WI38 (cell line): ENCODE measurements around the gene ZSWIM3.

Experiments used
- H3K4me3 ChIP-seq: 2 replicates; pipeline ENCODE4 v1.5.1; 2011; ENCODE audit warnings: low read depth, mild to moderate bottlenecking, control low read depth, low read length
- TF ChIP-seq, protein P1 (sequence below): IDR thresholded peaks from 2 replicates; pipeline ENCODE4 v1.5.1; 2012; ENCODE audit warnings: low read depth, mild to moderate bottlenecking, control low read depth, low read length

Gene ZSWIM3

DNA sequence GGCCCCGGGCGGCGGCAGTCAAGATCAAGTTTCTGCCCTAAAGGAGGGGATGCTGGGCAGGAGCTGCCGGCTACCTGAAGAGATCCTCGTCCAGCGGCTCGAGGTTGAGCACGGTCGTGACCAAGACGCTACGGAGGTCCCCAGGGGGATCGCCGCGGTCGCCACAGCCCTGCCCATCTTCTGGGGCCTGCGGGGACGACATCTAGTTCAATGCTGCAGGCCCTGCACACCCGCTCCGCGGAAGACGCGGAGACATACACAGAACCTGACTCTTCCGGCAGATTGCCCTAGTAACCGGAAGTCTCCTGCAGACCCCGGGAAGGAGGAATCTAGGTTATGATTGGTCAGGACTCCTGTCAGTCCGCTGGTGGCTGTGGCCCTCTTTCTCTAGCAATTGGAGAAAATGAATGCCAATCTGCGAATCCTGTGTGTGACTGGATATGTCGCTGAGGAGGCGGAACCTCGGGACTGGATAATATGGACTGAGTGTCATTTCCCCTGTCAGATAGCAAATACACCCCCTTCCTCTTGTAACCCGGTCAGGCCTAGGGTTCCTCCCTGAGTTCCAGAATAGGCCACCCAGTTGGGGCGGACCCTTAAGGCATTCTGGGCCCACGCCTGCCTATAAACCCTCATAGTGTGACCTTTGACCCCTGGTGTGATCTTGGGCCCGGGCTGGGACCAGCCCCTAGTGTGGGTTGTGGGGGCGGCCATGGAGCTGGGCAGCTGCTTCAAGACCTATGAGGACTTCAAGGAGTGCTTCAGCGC lies at the start of gene ZSWIM3, which contains the start of gene ACOT8:
Gene ZSWIM3, plus strand, starts transcription at position 501 of the 768 bp plus-strand sequence. Its CDS starts 212 bp downstream, at position 713.
Gene ACOT8, minus strand, starts transcription at position 279 of the 768 bp plus-strand sequence. Its CDS starts 77 bp downstream, at position 202.
- TF ChIP-seq, protein P1, sequence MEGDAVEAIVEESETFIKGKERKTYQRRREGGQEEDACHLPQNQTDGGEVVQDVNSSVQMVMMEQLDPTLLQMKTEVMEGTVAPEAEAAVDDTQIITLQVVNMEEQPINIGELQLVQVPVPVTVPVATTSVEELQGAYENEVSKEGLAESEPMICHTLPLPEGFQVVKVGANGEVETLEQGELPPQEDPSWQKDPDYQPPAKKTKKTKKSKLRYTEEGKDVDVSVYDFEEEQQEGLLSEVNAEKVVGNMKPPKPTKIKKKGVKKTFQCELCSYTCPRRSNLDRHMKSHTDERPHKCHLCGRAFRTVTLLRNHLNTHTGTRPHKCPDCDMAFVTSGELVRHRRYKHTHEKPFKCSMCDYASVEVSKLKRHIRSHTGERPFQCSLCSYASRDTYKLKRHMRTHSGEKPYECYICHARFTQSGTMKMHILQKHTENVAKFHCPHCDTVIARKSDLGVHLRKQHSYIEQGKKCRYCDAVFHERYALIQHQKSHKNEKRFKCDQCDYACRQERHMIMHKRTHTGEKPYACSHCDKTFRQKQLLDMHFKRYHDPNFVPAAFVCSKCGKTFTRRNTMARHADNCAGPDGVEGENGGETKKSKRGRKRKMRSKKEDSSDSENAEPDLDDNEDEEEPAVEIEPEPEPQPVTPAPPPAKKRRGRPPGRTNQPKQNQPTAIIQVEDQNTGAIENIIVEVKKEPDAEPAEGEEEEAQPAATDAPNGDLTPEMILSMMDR: no peak
- H3K4me3 ChIP-seq: peak within 1 kb of the TSS; percentile 89

GRCh38 chr20:45810191-45810970 lies 47.0 kb upstream of the ZSWIM3 start:
- TF ChIP-seq, protein P1: no peak
- no peak overlapping the region for H3K4me3 ChIP-seq

DNA sequence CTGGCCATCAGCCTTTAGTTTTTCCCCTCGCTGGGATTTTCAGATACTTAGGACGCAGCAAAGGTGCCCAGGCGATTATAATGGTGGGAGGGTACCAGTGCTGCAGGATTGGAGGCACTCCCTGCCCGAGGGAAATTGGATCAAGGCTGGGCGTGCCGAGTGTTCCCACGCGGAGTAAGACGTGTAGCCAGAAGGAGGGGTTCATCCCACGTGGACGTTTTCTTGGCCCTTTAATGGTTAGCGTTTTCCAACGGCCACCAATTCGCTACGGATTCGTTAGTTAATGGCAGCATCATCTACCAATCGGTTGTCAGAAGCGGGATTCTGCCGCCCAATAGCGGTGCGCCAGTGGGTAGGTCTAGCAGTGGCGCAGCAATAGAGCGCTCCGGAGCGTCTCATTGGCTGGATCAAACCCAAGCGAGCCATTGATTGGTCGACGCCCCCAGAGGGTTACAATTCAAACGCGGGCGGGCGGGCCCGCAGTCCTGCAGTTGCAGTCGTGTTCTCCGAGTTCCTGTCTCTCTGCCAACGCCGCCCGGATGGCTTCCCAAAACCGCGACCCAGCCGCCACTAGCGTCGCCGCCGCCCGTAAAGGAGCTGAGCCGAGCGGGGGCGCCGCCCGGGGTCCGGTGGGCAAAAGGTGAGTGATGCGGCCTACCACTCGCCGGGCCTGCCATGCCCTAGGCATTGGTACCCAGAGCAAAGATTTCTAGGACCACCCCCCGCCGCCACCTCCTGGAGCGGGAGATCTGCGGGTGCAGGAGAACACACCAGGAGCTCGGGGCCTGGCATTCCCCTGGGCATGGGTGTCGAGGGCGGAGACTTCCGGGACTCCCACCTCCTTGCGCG lies 45.0 kb upstream of the ZSWIM3 start, which contains the start of gene UBE2C:
Gene UBE2C, plus strand, starts transcription at position 488 of the 849 bp plus-strand sequence. Its CDS starts 52 bp downstream, at position 540.
- TF ChIP-seq, protein P1: no peak

DNA sequence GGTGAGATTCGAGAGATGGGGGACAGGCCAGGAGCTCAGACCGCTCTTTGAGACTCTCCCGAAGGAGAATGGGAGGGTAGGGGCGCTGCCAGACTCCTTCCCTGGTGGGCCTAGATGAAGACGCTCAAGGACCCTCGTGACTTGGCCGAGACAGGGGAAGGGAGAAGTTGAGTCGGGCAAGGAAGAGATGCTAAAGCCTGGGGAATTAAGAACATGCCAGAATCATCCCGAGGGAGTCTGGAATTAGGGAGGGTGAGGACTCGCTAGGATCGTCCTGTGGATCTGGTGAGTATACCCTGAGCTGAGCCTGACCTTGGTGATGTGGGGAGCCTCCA lies 44.4 kb upstream of the ZSWIM3 start:
- H3K4me3 ChIP-seq: peak overlapping the region; percentile 69

More for the DNA sequence above, 45.0 kb upstream of the ZSWIM3 start, which contains the start of gene UBE2C:
- peak within 1 kb of the TSS; percentile 69 for H3K4me3 ChIP-seq

GRCh38 chr20:45813489-45813888 lies 43.9 kb upstream of the ZSWIM3 start:
- H3K4me3 ChIP-seq: peak overlapping the region; percentile 69
- TF ChIP-seq, protein P1: no peak

More for the DNA sequence above, 44.4 kb upstream of the ZSWIM3 start:
- TF ChIP-seq, protein P1: no peak

GRCh38 chr20:45814314-45814713 lies 43.1 kb upstream of the ZSWIM3 start:
- TF ChIP-seq, protein P1: no peak
- no peak overlapping the region for H3K4me3 ChIP-seq
